ENCODE results near the gene ISG20.

GRCh38 chr15:88681610-88682221, 42.9 kb downstream of the ISG20 start:
- TF ChIP-seq, protein P1, sequence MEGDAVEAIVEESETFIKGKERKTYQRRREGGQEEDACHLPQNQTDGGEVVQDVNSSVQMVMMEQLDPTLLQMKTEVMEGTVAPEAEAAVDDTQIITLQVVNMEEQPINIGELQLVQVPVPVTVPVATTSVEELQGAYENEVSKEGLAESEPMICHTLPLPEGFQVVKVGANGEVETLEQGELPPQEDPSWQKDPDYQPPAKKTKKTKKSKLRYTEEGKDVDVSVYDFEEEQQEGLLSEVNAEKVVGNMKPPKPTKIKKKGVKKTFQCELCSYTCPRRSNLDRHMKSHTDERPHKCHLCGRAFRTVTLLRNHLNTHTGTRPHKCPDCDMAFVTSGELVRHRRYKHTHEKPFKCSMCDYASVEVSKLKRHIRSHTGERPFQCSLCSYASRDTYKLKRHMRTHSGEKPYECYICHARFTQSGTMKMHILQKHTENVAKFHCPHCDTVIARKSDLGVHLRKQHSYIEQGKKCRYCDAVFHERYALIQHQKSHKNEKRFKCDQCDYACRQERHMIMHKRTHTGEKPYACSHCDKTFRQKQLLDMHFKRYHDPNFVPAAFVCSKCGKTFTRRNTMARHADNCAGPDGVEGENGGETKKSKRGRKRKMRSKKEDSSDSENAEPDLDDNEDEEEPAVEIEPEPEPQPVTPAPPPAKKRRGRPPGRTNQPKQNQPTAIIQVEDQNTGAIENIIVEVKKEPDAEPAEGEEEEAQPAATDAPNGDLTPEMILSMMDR (conservative IDR thresholded peaks at IDR 0.05; ENCODE audit: low read length), result no peak
- no peak for TF ChIP-seq EZH2phosphoT487 (IDR thresholded peaks at IDR 0.05; ENCODE audit: borderline replicate concordance, low read depth, low read length)
